HG03457 (cell line): ENCODE results near the gene GALNT13.

Experiments used
- ATAC-seq: cut with Tn5 transposase; IDR thresholded peaks from one replicate; pipeline ENCODE4 v1.9.1; 2021; ENCODE audit warnings: moderate number of reproducible peaks; ENCODE audit not compliant: unreplicated experiment

GALNT13 gene

GRCh38 chr2:153940511-153940910, 68.8 kb downstream of the GALNT13 start:
- ATAC-seq = no peak

GRCh38 chr2:153944800-153945199, 73.1 kb downstream of the GALNT13 start:
- ATAC-seq = no peak

- ATAC-seq = no peak
Measured at GRCh38 chr2:153946036-153946435, 74.3 kb downstream of the GALNT13 start.

DNA sequence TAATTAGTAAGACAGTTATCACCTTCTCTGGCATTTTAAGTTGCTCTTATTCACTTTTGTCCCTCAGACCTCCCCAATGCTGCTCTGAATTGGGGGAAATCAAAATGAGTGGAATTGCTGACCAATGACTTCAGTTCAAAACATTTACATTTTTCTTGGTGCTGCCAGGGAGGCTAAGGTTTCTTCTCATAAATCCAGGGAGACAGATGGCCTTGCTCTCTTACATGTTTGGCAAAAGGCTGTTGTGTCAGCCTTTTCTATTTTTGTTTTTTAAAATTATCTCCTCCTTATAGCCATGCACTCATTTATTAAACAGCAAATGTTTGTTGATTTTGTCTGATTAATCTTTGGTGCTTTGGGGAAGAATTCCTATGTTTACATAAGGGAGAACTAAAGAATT, 82.0 kb downstream of the GALNT13 start:
- no peak for ATAC-seq

DNA sequence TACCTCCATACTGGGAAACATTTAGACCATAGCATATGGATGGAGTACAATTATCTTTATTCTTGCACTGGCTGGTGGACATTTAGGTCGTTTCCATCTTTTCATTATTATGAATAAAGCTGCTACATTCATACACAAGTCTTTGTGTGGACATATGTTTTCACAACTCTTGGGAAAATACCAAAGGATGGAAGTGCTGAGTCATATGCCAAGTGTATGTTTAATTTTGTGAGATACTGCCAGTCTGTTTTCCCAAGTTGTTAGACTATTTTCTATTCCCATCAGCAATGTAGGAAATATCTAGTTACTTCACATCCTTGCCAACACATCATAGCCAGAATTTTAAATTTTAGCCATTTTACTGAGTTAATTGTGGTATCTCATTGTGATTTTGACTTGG, 91.5 kb downstream of the GALNT13 start:
- ATAC-seq = no peak

DNA sequence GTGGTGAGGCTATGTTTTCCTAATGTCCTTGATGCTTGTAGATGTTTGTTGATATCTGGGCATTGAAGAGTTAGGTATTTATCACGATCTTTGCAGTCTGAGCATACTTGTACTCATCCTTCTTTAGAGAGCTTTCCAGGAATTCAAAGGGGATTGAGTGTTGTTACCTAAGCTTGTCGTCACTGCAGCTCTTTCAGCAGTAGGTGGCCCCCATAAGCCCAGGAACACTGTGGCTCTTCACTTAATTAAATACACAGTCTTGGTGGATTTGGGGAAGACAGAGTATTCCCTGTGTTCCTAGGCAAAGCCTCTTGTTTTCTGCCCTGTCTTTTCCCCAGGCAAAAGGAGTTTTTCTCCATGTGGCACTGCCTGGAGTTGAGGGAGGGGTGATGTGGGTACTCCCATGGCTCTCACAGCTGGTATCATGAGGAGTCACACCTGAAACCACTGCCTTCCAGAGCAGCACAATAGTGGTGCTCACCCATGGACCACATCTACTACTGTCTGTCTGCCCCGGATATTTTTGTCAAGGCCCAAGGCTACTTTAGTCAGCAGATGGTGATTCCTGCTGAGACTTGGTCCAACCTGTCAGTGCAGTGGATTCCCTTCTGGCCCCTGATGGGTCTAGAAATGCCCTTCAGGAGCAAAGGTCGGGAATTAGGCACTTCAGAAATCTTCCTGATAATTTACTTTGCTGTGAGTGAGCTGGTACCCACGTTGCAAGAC, 95.7 kb downstream of the GALNT13 start:
- no peak for ATAC-seq

DNA sequence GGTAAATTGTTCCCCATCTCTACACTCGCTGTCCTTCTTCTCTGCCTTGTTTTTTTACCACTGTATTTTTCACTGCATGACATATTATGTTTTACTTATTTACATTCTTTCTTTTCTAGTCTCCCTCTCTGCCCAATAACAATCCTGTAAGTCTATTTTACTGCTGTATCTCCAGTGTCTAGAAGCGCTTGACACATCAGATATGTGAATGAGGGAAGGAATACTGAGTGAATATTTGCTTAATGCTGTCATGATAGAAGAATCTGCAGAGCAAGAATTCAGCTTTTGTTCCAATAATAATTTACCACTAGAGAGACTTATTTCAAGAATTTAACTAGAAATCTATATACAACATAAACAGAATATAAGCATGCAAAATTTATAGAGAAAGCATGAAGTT, 99.5 kb downstream of the GALNT13 start:
- no peak for ATAC-seq

- ATAC-seq = no peak
Measured at GRCh38 chr2:153971855-153972254, 100.1 kb downstream of the GALNT13 start.

- ATAC-seq = no peak
Measured at GRCh38 chr2:153972412-153972811, 100.7 kb downstream of the GALNT13 start.

DNA sequence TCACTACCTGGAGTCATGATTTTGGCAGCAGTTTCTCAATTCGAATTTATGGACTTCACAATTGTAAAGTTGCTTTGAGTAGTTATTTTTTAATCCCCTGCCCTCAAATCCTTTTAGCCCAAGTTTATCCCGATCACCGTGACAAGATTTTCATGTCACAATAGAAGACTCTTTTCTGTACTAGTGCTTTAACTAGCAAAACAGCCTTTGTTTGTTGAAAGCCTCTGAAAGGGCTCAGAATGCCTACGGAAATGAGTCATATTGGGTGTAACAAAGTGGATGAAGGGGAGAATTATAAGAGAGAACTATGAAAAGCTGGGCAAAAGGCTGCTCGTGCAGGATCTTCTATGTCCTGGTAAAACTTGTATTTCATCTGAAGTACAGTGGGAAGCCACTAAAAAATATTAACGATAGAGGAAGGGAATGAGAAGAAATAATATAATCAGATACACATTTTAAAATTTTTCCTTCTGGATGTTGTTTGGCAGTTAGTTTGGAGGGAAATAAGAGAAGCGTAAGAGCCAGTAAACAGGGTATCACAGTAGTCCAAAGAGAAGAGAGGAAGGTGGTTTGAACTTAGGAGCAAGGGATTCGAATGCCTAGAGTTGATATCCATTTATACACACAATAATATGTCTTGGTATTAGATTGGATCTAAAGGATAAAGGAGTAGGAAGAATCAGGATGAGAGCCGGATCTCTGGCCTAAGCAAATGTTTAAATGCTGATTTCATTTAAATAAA, 114.9 kb downstream of the GALNT13 start:
- ATAC-seq = no peak

- no peak for ATAC-seq
Measured at GRCh38 chr2:153990771-153991170, 119.0 kb downstream of the GALNT13 start.

GRCh38 chr2:154013514-154013913, 141.8 kb downstream of the GALNT13 start:
- ATAC-seq = no peak

DNA sequence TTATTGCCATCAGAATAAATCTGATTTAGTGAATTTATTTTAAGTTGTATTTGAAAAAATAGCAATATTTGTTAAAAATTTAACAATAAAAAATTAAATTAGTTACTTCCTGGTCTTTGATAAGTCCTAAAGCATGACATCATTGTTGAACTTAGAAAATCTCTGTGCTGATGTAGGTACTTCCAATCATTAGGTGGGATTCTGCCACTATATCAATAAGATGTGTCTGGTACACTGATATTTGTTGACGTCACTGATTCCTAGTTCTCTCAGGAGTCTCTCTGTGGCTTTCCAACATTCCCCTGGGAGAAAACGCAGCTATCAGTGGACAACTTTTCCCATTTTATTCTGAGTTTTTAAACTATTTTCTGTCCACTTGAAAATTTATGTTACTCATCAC, 143.5 kb downstream of the GALNT13 start:
- no peak for ATAC-seq

- no peak for ATAC-seq
Measured at GRCh38 chr2:154029504-154029903, 157.8 kb downstream of the GALNT13 start.

GRCh38 chr2:154032220-154032619, 160.5 kb downstream of the GALNT13 start:
- no peak for ATAC-seq

DNA sequence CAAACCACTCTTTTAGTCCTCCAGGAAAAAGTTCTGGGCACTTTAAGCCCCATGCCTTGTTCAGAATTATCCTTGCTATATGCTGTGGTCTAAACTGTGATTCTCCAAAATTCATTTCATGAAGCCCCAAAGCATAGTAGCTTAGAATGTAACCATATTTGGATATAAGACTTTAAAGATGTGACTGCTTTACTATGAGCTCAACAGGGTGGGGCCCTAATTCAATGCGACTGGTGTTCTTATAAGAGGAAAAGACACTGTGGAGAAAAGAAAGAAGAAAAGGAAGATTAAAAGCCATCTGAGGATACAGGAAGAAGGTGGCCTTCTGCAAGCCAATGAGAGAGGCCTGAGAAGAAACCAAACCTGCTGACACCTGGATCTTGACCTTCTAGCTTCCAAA, 174.8 kb downstream of the GALNT13 start:
- no peak for ATAC-seq

DNA sequence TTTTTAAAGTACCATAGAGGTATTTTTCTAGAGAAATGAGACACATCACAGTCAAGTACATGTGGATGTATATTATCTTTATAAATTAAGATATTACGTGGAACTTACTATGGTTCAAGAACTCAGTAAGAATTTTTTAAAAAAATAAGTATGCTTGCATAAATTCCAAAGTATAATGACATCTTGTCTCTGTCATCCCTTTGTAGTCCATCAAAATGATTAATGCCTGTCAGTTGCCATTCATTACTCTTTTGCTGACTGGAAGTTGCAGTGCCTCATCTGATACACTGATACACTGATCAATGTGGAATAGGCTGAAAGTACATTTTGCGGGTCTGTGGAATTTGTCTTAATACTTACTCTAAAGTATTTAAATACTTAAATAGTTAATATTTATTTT, 177.2 kb downstream of the GALNT13 start:
- ATAC-seq = no peak

DNA sequence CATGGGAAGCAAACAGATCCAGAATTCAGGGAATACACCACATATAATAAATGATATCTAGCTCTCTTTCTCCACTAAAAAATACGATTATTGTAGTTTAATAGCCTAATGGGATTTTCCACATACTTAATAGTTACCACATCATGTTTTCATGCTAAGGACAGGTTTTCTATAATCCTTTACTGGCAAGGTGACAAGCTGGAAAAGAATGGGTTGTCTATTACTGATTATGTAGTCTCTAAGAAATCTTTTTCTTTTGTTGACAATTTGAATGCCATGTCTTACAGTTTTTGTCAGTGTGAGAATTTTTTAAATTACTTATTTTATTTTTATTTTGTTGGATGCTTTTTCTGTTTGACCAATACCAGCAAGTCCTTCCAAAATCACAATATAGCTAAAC, 177.8 kb downstream of the GALNT13 start:
- no peak for ATAC-seq

DNA sequence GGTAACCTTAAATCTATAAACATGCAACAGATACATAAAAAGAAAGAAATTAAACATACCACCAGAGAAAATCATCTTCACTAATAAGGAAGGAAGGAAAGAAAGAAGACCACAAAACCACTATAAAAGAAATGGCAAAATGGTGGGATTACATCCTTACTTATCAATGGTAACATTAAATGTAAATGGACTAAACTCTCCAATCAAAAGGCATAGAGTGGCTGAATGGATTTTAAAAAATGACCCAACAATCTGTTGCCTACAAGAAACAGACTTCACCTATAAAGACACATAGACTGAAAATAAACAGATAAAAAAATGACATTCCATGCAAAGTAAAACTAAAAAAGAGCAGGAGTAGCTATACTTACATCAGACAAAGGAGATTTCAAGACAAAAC, 195.4 kb downstream of the GALNT13 start:
- ATAC-seq = no peak

- ATAC-seq = no peak
Measured at GRCh38 chr2:154078926-154079325, 207.2 kb downstream of the GALNT13 start.

DNA sequence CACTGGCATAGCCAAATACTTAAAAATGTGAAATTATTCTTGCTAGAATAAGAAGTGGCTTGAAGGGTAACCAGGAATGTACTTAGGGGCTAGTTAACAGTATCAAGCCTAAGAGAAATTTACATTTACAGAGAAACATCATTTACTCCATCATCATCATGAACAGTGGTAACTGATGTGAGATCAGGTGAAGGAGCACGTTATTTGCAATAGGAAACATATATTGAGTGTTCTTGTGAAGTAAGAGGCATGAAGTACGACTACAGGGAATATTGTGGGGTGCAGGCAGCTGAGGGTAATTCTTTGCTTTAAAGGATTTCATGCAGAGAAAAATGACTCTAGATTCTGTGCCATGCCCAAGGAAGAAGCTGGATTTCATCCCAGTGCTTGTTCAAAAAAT, 220.8 kb downstream of the GALNT13 start:
- ATAC-seq = no peak

- no peak for ATAC-seq
Measured at GRCh38 chr2:154093856-154094255, 222.1 kb downstream of the GALNT13 start.
